Urinary bladder (tissue), 4 donors: ENCODE measurements around the gene TAPT1. TPM values are rescaled to one million over a fixed set of nuclear protein-coding genes. Genes with fewer than 3 reads are reported as not detected.

Experiments
- DNase-seq: peaks from one replicate; pipeline ENCODE4 v3.0.0-alpha.2; 2015; ENCODE audit errors: extremely low spot score
- H3K27ac ChIP-seq: one replicate; pipeline ENCODE4 v1.5.1; 2013; ENCODE audit warnings: low read depth, mild to moderate bottlenecking, moderate library complexity
- H3K36me3 ChIP-seq: one replicate; pipeline ENCODE4 v1.6.1; 2013; ENCODE audit warnings: mild to moderate bottlenecking, moderate library complexity; ENCODE audit not compliant: insufficient read depth
- H3K4me1 ChIP-seq: one replicate; pipeline ENCODE4 v1.6.1; 2013; ENCODE audit warnings: mild to moderate bottlenecking, moderate library complexity; ENCODE audit not compliant: insufficient read depth
- H3K4me3 ChIP-seq: one replicate; pipeline ENCODE4 v1.5.1; 2013; ENCODE audit warnings: low read depth, low read length
- whole genome bisulfite sequencing: extraction: QIAGEN DNeasy Blood & Tissue Kit; methylation state at CpG from one replicate; pipeline ENCODE4 v1.1.7; 2013; 5-methylcytosine and 5-hydroxymethylcytosine counted together
- polyA plus RNA-seq: library from polyadenylated mRNA; stranded (reverse); fragments of 200-250 nt; gene quantifications from one replicate; pipeline ENCODE4 v1.2.3, GENCODE V29; 2013
- total RNA-seq: library from RNA; depleted of rRNA; stranded (reverse); fragments of >200 nt; gene quantifications from one replicate; pipeline ENCODE4 v1.2.3, GENCODE V29; 2014
- donor health status: healthy with polysubstance abuse.
- donor health status: healthy.

Gene TAPT1
- total and polyA plus RNA-seq, 2 donors, result 22.5 to 71.1 TPM

- Histone ChIP-seq H3K36me3 (peaks cover 2% of the 10 kb centered on the region), H3K27ac (no peak overlapping the region), H3K4me1 (no peaks in the 10 kb centered on the region), H3K4me3 (no peak overlapping the region)
- DNase-seq, result no peak
- 90% methylated on average over 1 of the region's 1 CpG for WGBS
Observed at GRCh38 chr4:16259241-16259888, 33.1 kb upstream of the TAPT1 start.

- 95% methylated on average over 2 of the region's 2 CpGs for WGBS
- no peaks in the 10 kb centered on the region for H3K4me1 ChIP-seq
Observed at GRCh38 chr4:16257611-16258010, 31.3 kb upstream of the TAPT1 start.

GRCh38 chr4:16256343-16256742 lies 30.1 kb upstream of the TAPT1 start:
- Histone ChIP-seq H3K36me3 (peaks cover 2% of the 10 kb centered on the region), H3K27ac (no peak overlapping the region), H3K4me1 (no peaks in the 10 kb centered on the region), H3K4me3 (no peak overlapping the region)
- DNase-seq, result no peak
- 95% methylated on average over 28 of the region's 28 CpGs for WGBS

More at GRCh38 chr4:16257611-16258010, 31.3 kb upstream of the TAPT1 start:
- no peak for DNase-seq
- Histone ChIP-seq H3K27ac (no peak overlapping the region), H3K36me3 (peaks cover 2% of the 10 kb centered on the region), H3K4me3 (no peak overlapping the region)

DNA sequence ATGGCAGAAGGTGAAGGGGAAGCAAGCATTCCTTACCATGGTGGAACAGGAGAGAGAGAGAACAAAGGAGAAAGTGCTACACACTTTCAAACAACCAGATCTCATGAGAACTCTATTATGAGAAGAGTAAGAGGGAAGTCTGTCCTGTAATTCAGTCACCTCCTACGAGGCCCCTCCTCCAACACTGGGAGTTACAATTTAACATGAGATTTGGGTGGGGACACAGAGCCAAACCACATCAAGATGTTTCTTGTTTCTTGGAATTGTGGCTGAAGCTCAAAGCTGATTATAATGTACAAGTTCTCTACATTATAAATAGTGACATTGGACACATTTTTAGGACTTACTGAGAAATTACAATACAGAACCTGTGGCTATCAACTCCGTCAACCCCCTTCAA lies 29.5 kb upstream of the TAPT1 start:
- Histone ChIP-seq H3K4me3 (no peak overlapping the region), H3K4me1 (no peaks in the 10 kb centered on the region), H3K27ac (no peak overlapping the region), H3K36me3 (peaks cover 2% of the 10 kb centered on the region)
- no peak for DNase-seq
- WGBS, result 95% methylated on average over 2 of the region's 2 CpGs

DNA sequence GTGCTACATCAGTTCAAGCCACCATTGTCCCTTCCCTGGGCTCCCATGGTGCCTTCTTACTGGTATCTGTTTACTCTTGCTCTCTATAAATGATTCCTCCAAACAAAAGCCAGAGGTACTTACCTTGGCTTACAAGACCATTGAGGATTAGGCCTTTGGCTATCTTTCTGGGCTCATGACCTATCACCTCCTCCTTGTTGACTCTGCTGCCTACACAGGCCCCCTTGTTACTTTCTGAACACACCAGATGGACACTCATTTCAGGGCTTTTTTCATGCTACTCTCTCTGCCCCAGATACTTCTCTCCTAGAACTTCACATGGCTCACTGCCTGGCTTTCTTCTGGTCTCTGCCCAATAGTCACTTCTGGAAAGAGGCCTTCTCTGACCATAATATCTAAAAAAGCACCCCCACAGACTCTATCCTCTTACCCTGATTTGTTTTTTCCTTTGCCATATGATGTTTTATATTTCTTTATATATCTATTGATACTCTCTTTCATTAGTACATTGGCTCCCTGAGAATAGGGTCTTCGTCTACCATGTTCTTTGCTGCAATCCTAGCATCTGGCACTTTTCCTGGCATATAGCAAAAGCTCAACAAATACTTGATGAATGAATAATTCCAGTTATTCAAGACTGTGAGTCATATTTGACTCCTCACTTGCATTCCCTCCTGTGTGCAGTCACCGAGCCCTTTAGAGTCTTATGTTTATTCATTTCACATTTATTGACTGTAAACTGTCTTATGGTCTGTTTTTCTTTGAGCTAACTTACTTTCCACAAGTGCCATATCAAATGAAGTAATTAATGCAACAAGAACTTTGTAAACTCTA lies 27.1 kb upstream of the TAPT1 start:
- H3K27ac ChIP-seq, result no peak overlapping the region
- peaks cover 2% of the 10 kb centered on the region for H3K36me3 ChIP-seq
- WGBS, result 51% methylated on average over 2 of the region's 2 CpGs
- H3K4me1 ChIP-seq, result no peaks in the 10 kb centered on the region
- no peak overlapping the region for H3K4me3 ChIP-seq
- DNase-seq, result no peak

GRCh38 chr4:16250661-16251365 lies 24.5 kb upstream of the TAPT1 start:
- WGBS, result 87% methylated on average over 6 of the region's 6 CpGs
- no peaks in the 10 kb centered on the region for H3K4me1 ChIP-seq
- no peaks in the 10 kb centered on the region for H3K36me3 ChIP-seq
- H3K27ac ChIP-seq, result no peak overlapping the region
- DNase-seq, result no peak
- H3K4me3 ChIP-seq, result no peak overlapping the region

- Histone ChIP-seq H3K27ac (no peak overlapping the region), H3K4me1 (no peaks in the 10 kb centered on the region), H3K4me3 (no peak overlapping the region), H3K36me3 (no peaks in the 10 kb centered on the region)
- no peak for DNase-seq
- WGBS, result 97% methylated on average over 2 of the region's 2 CpGs
Observed at GRCh38 chr4:16248605-16249004, 22.3 kb upstream of the TAPT1 start.

GRCh38 chr4:16245241-16245640 lies 19.0 kb upstream of the TAPT1 start:
- no peaks in the 10 kb centered on the region for H3K36me3 ChIP-seq
- H3K4me3 ChIP-seq, result no peak overlapping the region
- 94% methylated on average over 1 of the region's 1 CpG for WGBS
- H3K27ac ChIP-seq, result no peak overlapping the region
- DNase-seq, result no peak
- no peaks in the 10 kb centered on the region for H3K4me1 ChIP-seq

- Histone ChIP-seq H3K4me3 (no peak overlapping the region), H3K4me1 (no peaks in the 10 kb centered on the region), H3K27ac (no peak overlapping the region), H3K36me3 (no peaks in the 10 kb centered on the region)
- WGBS, result 90% methylated on average over 4 of the region's 4 CpGs
- no peak for DNase-seq
Observed at GRCh38 chr4:16243285-16243684, 17.0 kb upstream of the TAPT1 start.

DNA sequence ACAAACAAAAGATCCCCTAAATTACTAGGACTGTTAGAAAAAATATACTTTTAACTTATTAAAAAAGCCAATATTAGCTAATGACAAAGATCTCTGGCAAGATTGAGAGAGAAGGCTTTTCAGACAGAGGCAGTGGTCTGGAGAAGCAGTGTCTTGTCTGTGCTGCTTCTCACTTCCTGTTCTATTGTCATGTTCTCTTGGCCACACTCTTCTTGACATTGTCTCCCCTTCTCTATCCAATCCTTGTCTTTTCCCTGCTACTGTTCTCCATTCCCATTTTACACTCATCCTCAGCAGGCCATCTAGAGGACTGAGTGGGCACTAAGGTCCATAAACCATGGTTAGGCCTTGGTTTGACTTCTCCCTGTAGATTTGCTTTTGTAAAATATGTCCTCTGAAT lies 14.0 kb upstream of the TAPT1 start:
- no peak overlapping the region for H3K27ac ChIP-seq
- no peaks in the 10 kb centered on the region for H3K4me1 ChIP-seq
- DNase-seq, result no peak
- no peak overlapping the region for H3K4me3 ChIP-seq
- no peaks in the 10 kb centered on the region for H3K36me3 ChIP-seq

DNA sequence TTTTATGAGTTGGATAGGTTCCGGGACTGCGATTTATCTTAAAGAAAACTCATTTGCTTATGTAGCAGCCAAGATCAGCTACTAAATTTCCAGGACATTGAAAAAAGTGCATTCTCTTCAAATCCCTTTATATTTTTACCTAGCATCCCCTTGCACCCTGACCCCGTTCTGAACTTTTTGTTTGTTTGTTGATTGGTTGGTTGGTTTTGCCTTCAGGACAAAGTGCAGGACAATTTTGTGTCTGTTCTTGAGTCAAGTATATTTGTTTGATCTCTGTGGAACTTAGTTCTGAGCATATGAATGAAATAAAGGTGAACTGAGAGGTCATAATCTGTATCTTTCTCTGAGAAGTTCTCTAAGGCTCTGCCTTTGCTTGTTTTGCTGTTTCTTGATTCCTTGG lies 12.8 kb upstream of the TAPT1 start:
- WGBS, result 96% methylated on average over 3 of the region's 3 CpGs
- H3K4me3 ChIP-seq, result no peak overlapping the region
- no peak overlapping the region for H3K27ac ChIP-seq
- no peak for DNase-seq
- no peaks in the 10 kb centered on the region for H3K4me1 ChIP-seq
- H3K36me3 ChIP-seq, result no peaks in the 10 kb centered on the region

GRCh38 chr4:16238327-16238726 lies 12.1 kb upstream of the TAPT1 start:
- DNase-seq, result no peak
- whole genome bisulfite sequencing, result 84% methylated on average over 3 of the region's 3 CpGs
- H3K4me1 ChIP-seq, result no peaks in the 10 kb centered on the region
- H3K27ac ChIP-seq, result no peak overlapping the region
- no peak overlapping the region for H3K4me3 ChIP-seq
- H3K36me3 ChIP-seq, result no peaks in the 10 kb centered on the region

GRCh38 chr4:16237715-16238114 lies 11.4 kb upstream of the TAPT1 start:
- WGBS, result 90% methylated on average over 7 of the region's 7 CpGs
- Histone ChIP-seq H3K4me1 (no peaks in the 10 kb centered on the region), H3K4me3 (no peak overlapping the region), H3K27ac (no peak overlapping the region), H3K36me3 (no peaks in the 10 kb centered on the region)
- no peak for DNase-seq
